ENCODE measurements around the gene TBCEL.
"Not testable (repeated sequence)": the region's sequence is repeated elsewhere in the genome, so short reads cannot be mapped to it uniquely, and the experiment has no call there.

Gene TBCEL

GRCh38 chr11:121029813-121030445 lies 6.0 kb downstream of the TBCEL start:
- DNase-seq (ENCODE audit: low read depth) = no peak

DNA sequence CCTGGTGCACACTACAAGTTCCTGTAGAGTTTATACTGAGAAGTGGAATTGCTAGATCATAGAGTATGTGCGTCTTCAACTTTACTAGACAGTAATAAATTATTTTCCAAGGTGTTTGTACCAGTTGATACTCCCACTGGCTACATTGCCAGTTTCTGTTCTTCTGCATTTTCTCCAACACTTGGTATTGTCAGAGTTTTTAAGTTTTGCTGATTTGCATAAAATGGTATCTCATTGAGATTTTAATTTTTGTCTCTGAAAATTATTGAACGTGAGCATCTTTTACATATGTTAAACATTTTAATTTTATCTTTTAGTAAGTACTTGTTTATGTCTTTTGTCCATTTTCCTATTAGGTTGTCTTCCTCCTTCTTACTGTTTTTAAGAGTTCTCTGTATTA lies 7.3 kb downstream of the TBCEL start:
- DNase-seq (ENCODE audit: low read depth) = no peak

- not testable (repeated sequence) for DNase-seq (ENCODE audit: low read depth)
Observed at GRCh38 chr11:121031648-121032047, 7.7 kb downstream of the TBCEL start.

- DNase-seq (ENCODE audit: low read depth) = no peak
Observed at GRCh38 chr11:121032546-121032945, 8.6 kb downstream of the TBCEL start.

DNA sequence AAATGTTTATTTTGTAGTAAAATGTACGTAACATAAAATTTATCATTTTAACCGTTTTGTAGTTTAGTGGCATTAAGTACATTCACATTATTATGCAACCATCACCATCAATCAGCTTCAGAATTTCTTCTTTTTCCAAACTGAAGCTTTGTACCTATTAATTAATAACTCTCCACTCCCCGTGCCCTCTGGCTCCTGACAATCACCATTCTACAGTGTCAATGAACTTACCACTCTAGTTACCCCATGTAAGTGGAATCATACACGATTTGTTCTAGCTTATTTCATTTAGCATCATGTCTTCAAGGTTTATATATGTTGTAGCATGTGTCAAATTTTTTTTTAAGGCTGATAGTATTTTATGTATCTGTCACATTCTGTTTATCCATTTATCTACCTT lies 9.7 kb downstream of the TBCEL start:
- DNase-seq (ENCODE audit: low read depth) = no peak

DNA sequence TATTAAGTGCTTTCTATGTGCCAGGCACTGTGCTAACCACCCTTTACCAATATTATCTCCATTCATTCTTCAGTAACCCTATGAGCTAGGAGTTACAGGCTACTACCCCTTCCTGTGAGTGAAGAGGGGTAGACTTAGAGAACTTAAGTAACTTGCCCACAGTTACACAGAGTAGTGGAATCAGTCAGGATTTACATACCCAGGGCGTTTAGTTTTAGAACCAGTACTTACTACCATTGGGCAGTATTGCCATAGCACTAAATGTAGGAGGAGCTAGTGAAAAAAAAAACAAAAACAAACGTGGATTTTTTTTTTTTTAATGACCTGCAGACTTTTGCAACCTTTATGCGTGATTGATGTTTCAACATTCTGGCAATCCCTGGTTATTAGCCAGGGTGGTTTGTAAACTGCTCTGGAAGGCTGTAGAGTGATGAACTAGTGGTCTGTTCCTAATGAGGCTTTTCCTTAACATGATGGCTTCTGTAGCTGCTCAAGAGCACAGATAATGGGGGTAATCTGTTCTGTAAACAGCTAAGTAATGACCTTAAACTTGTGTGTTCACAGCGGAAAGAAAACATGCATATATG lies 11.4 kb downstream of the TBCEL start:
- no peak for DNase-seq (ENCODE audit: low read depth)

GRCh38 chr11:121035780-121036179 lies 11.9 kb downstream of the TBCEL start:
- DNase-seq (ENCODE audit: low read depth) = no peak

- DNase-seq (ENCODE audit: low read depth) = no peak
Observed at GRCh38 chr11:121037016-121037415, 13.1 kb downstream of the TBCEL start.

GRCh38 chr11:121038648-121039409 lies 14.9 kb downstream of the TBCEL start:
- DNase-seq (ENCODE audit: low read depth) = no peak

DNA sequence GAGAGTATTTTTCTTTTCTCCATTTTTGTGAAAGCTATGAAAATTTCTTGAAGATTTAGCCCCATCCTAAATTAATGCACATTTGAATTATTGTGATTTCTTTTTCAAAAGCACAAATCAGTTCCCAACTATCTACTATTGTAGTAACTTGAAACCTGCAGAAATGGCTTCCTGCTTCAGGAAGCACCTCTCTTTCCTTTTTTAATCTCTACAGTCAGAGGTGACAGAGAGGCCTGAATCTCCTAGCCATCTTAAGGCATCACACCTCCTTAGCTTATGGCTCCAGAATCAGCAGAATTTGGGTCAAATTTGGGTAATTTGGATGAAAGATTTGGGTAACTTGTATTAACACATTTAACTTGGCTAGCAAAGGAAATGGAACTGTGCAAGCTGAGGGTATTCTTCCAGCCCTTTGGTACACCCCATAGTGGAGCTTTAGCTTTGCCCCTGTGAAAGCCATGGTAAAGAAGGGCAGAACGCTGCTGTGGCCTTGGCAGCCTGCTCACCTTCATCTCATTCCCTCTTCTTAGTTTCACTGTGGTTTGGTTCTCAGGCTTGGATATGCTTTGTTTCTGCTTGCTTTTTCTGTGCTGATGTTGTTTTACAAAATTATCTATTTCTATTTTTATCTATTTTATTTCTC lies 16.2 kb downstream of the TBCEL start:
- DNase-seq (ENCODE audit: low read depth) = no peak

DNA sequence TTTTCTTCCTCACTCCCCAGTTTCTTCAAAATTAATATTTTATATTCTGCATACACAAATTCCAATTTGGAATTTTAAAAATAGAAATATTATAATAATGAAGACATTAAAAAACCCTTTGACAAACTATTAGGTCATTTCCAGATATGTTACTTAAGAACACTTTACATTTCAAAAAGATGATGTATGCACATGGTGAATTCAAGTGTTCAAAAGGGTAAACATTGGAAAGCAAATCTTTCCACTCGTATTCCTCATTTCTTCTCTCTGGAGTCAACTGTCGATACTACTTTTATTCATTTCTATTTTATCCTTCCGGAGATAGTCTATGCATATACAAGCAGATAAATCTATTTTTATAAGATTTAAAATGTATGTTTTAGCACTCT lies 16.7 kb downstream of the TBCEL start:
- no peak for DNase-seq (ENCODE audit: low read depth)

GRCh38 chr11:121041072-121041471 lies 17.2 kb downstream of the TBCEL start:
- DNase-seq (ENCODE audit: low read depth) = no peak

DNA sequence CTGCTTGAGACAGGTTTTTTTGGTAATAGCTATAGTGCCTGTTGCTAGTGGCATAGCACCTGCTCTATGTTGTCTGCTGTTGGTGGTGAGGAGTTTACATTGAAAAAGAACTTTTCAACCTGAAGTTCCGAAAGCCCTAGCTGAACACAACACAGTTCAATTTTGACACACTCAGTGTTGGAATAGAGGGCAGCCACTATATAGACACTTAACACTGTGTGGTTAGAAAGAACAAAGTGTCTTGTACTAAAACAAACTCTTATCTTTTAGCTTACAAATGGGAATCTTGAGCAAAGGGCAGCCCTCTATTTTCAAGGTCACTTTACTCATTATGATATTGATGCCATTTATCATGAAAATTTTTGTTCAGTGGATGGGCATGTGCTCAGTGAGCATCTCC lies 18.4 kb downstream of the TBCEL start:
- no peak for DNase-seq (ENCODE audit: low read depth)

DNA sequence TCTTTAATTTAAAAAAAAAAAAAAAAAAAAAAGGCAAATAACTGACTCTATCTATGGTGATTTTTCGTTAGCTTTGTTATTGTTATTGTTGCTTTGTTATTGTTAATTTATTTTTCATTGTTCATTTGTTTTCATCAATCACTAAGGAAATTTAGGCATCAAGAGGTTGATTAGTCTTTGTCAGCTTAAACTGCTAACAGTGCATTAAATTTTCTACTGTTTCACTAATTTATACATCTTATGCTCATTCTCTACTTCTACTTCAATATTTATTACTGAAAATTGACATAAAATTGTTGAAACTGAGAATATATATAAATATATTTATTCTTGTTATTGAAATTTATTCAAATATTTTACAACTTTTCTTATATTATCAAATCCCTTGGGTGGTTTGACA lies 24.0 kb downstream of the TBCEL start:
- no peak for DNase-seq (ENCODE audit: low read depth)

GRCh38 chr11:121048464-121049233 lies 24.7 kb downstream of the TBCEL start:
- DNase-seq (ENCODE audit: low read depth) = no peak

GRCh38 chr11:121053244-121053643 lies 29.3 kb downstream of the TBCEL start:
- no peak for DNase-seq (ENCODE audit: low read depth)

DNA sequence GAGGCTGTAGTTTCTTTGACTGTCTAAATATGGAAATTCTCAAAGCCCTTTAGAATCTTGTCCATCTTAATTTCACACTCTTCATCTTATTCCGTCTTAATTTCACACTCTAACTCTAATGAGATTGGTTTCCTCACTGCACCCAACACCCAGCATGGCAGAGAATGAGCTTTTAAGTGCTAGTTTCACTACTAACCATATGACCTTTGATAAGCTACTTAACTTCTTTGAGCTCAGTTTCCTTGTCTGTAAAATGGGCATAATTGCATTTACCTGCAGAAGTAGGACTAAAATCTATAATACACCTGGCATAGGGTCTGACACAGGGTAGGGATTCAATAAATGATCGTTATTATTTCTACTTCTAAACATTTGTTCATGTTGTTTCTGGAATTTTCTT lies 30.4 kb downstream of the TBCEL start:
- DNase-seq (ENCODE audit: low read depth) = no peak

- no peak for DNase-seq (ENCODE audit: low read depth)
Observed at GRCh38 chr11:121055076-121055475, 31.2 kb downstream of the TBCEL start.

GRCh38 chr11:121057922-121058321 lies 34.0 kb downstream of the TBCEL start:
- no peak for DNase-seq (ENCODE audit: low read depth)

DNA sequence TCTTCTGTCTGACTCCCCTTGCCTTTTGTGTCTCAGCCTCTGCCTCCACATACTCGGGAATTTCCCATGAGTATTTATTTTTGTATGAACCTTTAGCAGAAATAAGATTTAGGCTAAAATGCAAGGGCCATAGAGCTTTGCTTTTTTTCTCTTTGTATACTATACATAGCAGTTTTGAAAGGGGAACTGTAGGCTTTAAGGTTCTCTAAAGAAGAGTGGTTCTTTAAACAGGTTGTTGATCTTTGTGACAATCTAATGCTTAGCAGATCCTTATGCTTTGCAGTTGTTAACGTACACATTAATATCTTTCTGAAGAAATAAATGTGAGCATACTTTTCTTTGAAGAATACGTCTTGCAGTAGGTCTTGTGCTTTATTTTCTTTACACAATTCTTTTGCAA lies 35.0 kb downstream of the TBCEL start:
- DNase-seq (ENCODE audit: low read depth) = no peak

DNA sequence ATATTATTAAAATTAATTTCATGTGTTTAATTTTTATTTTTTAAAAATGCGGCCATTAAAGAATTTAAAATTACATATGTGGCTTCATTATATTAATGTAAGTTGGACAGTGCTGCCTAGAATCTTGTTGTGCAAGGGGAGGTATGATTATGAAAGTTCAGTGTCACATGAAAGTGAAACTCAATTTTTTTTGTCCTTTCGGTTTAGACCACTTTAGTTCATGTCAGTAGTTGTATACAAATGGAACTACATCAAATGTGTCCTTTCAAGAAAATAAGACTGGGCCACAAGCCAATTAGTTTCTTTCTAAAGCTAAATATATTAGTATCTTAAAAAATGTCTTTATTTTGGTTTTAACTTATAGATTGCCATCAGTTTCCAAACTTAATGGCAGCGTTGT lies 35.7 kb downstream of the TBCEL start:
- DNase-seq (ENCODE audit: low read depth) = no peak

GRCh38 chr11:121063728-121064127 lies 39.8 kb downstream of the TBCEL start:
- no peak for DNase-seq (ENCODE audit: low read depth)
